Stimulated activated CD8-positive, alpha-beta memory T cell treated with anti-CD3 and anti-CD28 coated beads, Interleukin-12 subunit alpha, Interleukin-12 subunit beta, amount 100 ng/mL, for 4 hours (primary cell): ENCODE measurements around the gene LRIF1.
"Not testable (repeated sequence)": the region's sequence is repeated elsewhere in the genome, so short reads cannot be mapped to it uniquely, and the experiment has no call there.

Experiments
- DNase-seq: peaks from one replicate; pipeline ENCODE4 v3.0.0-alpha.2; 2020; ENCODE audit warnings: low read depth

LRIF1 gene

GRCh38 chr1:110963691-110964454 is at the start of gene LRIF1:
TSS of gene LRIF1 (minus strand) at chr1:110963922. CDS start at chr1:110963688, 234 bp downstream.
- peak; percentile 100 for DNase-seq

DNA sequence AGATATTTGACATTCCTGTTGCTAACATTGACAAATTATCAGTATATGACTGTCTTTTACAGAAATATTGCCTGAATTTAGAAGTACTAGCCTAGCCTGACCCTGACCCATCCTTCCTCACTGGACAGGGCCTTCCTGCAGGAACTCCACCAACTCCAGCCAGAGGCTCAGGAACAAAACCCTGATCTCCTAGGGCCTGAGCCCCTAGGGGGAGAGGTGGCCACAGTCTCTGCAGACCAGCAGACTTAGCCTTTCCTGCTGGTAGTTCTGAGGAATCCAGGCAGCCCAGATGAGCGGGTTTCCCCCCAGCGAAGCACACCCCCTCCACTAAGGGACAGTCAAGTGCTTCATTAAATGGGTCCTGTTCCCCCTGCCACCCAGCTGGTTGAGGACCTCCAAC is 44.3 kb upstream of the LRIF1 start:
- DNase-seq, result no peak

DNA sequence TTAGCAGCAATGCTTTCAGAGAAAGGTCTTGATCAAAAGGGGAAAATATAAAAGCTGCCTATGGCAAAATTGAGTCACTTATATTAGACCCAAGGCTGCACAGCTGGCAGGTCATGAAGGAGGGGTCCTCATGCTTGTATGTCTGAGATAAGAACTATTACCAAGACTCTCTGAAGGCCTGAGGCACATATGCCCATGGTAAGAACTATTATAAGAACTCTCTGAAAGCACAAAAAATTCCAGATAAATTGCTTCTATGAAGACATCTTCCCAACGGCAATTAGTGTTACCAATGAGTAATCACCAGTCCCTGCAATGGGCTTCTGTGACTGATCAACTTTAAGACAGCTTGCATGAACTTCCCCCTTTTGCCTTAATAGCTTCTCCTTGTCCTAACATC is 42.8 kb upstream of the LRIF1 start:
- DNase-seq, result no peak

DNA sequence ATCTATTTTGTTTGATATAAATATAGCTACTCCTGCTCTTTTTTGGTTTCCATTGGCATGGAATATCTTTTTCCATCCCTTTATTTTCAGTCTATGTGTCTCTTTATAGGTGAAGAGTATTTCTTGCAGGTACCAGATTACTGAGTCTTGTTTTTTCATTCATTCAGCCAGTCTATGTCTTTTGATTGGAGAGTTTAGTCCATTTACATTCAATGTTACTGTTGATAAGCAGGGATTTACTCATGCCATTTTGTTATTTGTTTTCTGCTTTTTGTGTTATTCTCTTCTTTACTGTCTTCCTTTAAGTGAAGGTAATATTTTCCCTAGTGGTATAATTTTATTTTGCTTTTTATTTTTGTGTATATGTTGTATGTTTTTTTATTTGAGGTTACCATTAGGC is 35.9 kb upstream of the LRIF1 start:
- DNase-seq, result not testable (repeated sequence)

DNA sequence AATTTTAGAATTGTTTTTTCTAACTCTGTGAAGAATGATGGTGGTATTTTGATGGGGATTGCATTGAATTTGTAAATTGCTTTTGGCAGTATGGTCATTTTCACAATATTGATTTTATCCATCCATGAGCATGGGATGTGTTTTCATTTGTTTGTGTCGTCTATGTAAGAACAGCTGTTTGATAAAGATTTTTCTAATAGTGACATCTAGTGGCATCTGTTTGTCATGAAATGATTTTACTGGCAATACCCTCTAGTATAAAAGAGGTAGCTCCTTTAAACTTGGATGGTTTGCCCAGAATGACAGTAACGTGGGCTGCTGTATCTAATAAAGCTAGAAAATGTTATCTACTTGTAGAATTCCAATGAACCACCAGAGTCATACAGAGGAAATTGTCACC is 28.6 kb upstream of the LRIF1 start:
- not testable (repeated sequence) for DNase-seq

GRCh38 chr1:110991295-110991694 is 27.6 kb upstream of the LRIF1 start:
- DNase-seq, result not testable (repeated sequence)

DNA sequence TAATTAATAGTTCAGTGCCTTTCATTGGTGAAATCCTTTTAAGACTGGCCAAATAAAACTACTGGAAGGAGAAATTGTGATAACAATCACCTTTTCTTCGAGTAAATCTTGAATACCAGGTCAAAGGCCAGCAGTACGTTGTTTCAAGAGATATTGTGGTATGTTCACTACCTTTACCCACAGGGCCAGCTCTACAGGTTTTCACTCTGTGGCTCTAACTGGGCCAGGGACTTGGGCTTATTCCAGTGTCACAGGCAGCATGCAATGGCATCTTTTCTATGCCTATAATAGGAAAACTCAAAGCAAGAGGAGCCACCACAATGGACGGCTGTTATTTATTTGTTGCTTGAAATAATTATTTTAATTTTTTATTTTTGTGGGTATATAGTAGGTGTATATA is 26.8 kb upstream of the LRIF1 start:
- no peak for DNase-seq

DNA sequence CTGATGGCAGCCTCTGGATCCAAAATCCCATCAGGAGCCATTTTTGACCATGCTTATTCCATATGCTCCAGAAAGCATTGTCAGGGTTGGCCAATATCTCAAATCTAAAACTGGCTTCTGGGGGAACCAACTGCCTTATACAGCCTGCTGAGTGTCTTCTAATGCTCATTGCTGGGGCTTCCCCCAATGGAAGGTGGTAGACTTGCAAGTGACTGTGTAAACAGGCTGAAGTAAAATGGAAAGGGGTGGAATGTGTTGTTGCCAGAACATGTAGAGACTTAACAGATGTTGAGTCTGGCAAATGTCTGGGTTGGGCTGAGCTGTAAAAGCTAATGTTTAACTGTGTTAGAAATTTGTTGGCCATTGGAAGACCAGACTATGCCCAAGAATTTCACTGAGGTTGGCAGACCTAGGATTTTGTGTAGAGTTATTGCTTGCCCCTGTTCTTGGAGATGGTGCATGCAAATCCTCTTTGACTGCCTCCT is 22.7 kb upstream of the LRIF1 start:
- no peak for DNase-seq

DNA sequence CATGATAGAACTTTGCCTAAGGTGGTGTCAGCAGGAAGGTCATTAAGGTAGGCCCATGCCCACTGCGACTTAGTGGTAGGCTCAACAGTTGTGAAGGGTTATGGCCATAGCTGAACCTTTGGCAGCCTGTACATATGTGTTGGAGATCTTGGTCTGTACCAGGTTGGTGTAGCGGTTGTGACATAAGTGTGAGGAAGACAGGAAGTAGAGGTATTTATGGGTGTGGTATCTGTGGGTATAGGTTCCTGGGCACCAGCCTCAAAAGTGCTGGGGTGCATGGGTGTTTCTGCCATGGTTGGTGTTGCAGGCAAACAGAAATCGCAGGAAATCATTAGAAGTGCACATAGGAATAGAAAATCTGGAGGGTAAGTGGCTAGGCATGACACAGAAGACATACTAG is 18.6 kb upstream of the LRIF1 start:
- no peak for DNase-seq

GRCh38 chr1:110979154-110979553 is 15.4 kb upstream of the LRIF1 start:
- DNase-seq, result no peak

- no peak for DNase-seq
Observed at GRCh38 chr1:110976089-110976488, 12.4 kb upstream of the LRIF1 start.

- no peak for DNase-seq
Observed at GRCh38 chr1:110975265-110975664, 11.5 kb upstream of the LRIF1 start.

DNA sequence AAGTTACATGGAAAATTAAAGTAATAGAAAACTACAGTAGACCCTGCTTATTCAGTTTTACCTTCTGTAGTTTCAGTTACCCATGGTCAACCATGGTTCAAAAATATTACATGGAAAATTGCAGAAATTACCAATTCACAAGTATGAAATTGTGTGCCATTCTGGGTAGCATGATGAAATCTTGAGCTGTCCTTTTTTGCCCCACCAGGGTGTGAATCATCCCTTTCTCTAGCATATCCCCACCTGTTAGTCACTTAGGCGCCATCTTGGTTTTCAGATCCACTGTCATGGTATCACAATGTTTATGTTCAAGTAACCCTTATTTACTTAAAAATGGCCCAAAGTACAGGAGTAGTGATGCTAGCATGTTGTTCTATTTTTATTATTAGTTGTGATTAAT is 3.5 kb upstream of the LRIF1 start:
- DNase-seq, result no peak

- no peak for DNase-seq
Observed at GRCh38 chr1:110964455-110964903, 757 bp upstream of the LRIF1 start.

GRCh38 chr1:110962892-110963690 is 631 bp downstream of the LRIF1 start:
- DNase-seq, result peak; percentile 41

DNA sequence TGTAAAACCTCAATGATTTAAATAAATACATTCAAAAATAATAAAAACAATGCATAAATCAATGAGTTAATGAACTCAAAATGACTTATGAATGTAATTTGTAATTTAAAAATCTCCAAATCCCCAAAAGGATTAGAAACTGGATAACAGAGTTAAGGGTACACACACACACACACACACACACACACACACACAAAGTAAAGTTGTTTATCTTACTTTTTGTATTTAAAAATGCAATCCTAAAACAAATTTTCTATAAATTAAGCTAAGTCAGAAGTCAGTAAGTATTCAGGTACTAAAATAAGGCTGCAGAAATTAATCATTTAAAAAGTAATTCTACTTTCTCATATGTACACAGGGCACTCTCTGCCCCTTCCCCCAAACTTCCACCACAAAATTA is 1.8 kb downstream of the LRIF1 start:
- DNase-seq, result no peak

DNA sequence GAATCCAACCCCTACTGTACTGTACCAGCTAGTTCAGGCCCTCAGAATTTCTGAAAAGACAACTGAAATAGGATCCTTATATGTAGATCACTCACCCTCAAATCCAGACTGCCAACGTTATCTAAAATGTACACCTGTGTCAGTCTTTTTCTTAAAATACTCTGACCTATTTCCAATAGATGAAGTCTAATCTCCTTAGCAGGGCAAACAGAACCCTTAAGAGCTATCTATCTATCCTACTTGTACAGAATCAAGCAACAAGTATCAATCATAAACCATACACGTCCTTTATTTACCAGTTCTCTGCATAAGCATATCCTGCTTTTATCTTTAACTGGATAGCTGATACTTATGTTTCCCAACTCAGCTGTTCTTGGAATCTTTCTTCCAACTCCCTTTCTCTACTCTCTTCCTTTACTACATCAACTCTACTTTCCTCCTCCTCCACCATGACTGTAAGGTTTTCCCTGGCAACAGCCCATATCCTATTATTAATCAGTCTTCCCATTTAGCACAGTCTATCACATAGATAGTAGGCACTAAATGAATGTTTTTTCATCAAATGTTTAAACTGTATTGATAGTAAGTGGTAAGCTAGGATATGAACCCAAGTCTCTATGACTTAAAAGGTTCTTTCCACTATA is 2.8 kb downstream of the LRIF1 start:
- DNase-seq, result no peak

GRCh38 chr1:110957798-110958197 is 5.9 kb downstream of the LRIF1 start:
- no peak for DNase-seq

DNA sequence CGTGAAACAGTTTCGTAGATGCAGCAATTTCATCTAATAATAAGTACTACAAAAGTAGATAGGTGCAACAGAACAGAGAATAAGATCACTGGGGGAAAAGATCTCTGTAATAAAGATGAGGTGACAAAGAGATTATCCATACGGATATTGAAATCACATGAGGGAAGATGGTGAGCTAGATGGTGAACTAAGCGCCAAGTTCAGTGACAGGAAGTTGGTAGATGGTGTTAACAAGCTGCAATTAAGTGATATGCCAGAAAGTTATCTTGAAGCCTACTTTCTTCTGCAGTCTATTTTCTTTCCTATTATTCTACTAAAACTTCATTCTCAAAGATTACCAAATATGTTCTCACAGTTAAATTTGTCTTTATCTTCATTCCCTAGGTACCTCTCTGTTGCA is 7.1 kb downstream of the LRIF1 start:
- no peak for DNase-seq

GRCh38 chr1:110953031-110953430 is 10.7 kb downstream of the LRIF1 start:
- no peak for DNase-seq

DNA sequence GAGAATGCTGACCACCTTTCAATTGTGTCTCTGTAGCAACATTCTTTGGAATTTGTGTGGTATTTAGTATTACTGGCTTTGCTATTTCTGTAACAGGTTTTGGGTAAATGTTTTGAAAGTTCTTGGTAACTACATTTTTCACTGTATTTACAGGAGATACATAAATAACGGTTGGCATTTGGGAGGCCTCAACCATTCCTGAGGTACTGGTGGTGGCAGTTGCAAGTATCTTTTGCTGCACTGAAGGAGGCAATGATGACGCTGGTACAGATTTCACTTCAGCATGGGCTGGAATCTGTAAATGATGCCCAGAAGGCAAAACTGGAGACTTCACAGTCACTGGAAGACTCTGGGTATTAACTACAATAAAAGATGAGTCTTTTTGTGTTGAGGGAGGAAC is 11.7 kb downstream of the LRIF1 start:
- no peak for DNase-seq

DNA sequence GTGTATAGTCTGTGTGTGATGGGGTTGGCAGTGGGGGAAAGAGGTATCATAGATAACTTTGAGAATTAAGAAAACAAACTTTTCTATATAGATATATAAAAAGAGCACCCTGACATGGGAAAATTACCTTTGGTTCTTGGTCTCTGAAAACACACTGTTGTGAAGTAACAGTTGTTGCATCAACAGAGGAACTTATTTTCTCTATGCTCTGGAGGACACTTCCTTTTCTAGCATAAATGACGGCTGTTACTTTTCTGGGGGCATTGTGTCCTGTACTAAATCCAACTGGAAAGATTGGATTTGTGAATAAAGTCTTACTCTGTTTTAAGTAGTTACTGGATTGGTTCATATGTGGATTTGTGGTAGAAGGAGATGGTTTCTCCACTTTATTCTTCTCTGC is 12.6 kb downstream of the LRIF1 start:
- no peak for DNase-seq
